Right lobe of liver (tissue), 6 donors: ENCODE results near the gene INPP5A. TPM values are rescaled to one million over a fixed set of nuclear protein-coding genes. Genes with fewer than 3 reads are reported as not detected.

Source experiments
- ATAC-seq, 4 donors: fragments of 200-7000 bp; cut with Tn5 transposase; one replicate each; pipeline ENCODE4 v1.9.1; 2020; ENCODE audit warnings: mild to moderate bottlenecking in 4 of 4, moderate library complexity in 4 of 4
- DNase-seq, 3 donors: peaks; one replicate each; pipeline ENCODE4 v3.0.0-alpha.2; 2020
- H3K27ac ChIP-seq, 3 donors: fragments of 200-600 bp; one replicate each; pipeline ENCODE4 v1.8.0; 2022
- H3K27me3 ChIP-seq, 2 donors: fragments of 200-600 bp; one replicate each; pipeline ENCODE4 v1.8.0; 2022
- H3K36me3 ChIP-seq, 4 donors: fragments of 200-600 bp; sonication (generic) in 1 of 4; one replicate each; pipeline versions ENCODE4 v1.5.1 to v1.8.0; 2017 to 2022; ENCODE audit warnings: control low read depth in 1 of 4
- H3K4me1 ChIP-seq, 4 donors: fragments of 200-600 bp; sonication (generic) in 1 of 4; one replicate each; pipeline versions ENCODE4 v1.5.1 to v1.8.0; 2017 to 2022; ENCODE audit warnings: control low read depth in 1 of 4
- H3K4me3 ChIP-seq, 3 donors: fragments of 200-600 bp; one replicate each; pipeline ENCODE4 v1.8.0; 2022
- H3K9me3 ChIP-seq, 4 donors: fragments of 200-600 bp; sonication (generic) in 1 of 4; one replicate each; pipeline versions ENCODE4 v1.5.1 to v1.8.0; 2017 to 2022; ENCODE audit warnings: control low read depth in 1 of 4
- POLR2A ChIP-seq: fragments of 450-650 bp; IDR thresholded peaks from one replicate; pipeline ENCODE4 v1.6.1; 2017; ENCODE audit warnings: antibody characterized with exemption, mild to moderate bottlenecking
- WGBS: methylation state at CpG from one replicate; pipeline ENCODE4 v1.1.6; 2018; ENCODE audit warnings: low coverage, low lambda C conversion rate; ENCODE audit not compliant: insufficient coverage; ENCODE audit errors: missing lambda C conversion rate; 5-methylcytosine and 5-hydroxymethylcytosine counted together
- intact Hi-C, 2 donors: fragments of 100-400 bp; cut with DNase I; formaldehyde crosslinking; loops; one replicate each; pipeline versions ENCODE4 v1.11.2 to v1.14.1; 2022
- total RNA-seq, 6 experiments: library from RNA; depleted of rRNA in 2 of 6; stranded (reverse); fragments of >200 nt in 2 of 6; fragmentation: NEBNext Ultra II Directional in 3 of 6; extraction: Animal tissue kit (Norgen Biotek cat#: 25700) in 3 of 6; gene quantifications; one replicate each; pipeline versions ENCODE4 v1.1.0 to v1.2.4, GENCODE V29; 2016 to 2023
- TF ChIP-seq, protein P1 (sequence below), 4 donors: fragments of 200-600 bp in 3 of 4; fragments of 450-650 bp in 1 of 4; IDR thresholded peaks; one replicate each; pipeline versions ENCODE4 v1.5.1 to v1.8.0; 2016 to 2022; ENCODE audit warnings: antibody characterized with exemption in 4 of 4, mild to moderate bottlenecking in 2 of 4
- donor health status: DM: no; HTN: yes; CAD: no.
- donor health status: DM: no; HTN: no; CAD: no.
- donor health status: DM: no; HTN: no; CAD: no.
- donor health status: DM: no; HTN: yes; CAD: no.
- donor health status: DM: no; HTN: yes; CAD: no.

The INPP5A gene
- total RNA-seq, 6 experiments from 2014 or later = 12.5 to 24.6 (median 16.9) TPM

DNA sequence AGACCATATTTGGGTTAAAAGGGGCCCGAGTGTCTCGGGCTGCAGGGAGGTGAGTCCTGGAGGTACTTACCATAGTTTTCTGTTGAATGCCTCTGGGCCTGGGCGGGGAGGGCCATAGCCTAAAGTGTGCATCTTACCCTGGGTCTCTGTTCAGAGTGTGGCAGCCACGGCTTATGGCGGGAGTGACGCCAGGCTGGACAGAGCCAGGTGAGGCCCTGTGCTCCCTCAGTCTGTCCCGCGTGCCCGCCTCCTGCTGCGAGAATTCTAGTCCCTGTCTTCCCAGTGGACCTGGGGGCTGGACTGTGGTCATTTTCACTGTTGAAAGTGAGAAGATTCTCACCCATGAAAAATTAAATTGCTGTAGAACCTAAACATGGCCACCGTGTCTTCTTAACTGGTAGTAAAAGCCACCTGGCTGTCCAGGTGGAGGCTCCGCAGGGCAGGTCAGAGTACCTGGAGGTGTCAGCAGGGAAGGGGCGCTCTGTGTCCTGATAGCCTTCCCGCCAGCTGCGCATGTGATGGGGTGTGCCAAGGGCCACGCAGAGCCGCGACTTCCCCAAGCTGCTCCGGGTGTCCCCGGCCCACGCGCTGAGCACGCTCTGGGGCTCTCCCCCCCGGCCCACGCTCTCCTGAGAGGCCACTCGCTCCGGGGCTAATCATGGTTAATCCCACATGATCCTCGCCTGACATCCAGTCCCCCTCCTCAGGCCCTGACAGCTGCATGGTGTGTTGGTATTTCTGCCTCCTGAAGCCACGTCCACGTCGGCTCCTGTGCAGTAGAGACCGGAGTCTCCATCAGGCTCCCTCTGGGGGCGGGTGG lies 20.3 kb downstream of the INPP5A start:
- H3K27ac ChIP-seq = no peak overlapping the region
- WGBS = 96% methylated on average over 10 of the region's 33 CpGs
- H3K36me3 ChIP-seq = no peaks in the 10 kb centered on the region
- H3K27me3 ChIP-seq = no peaks in the 10 kb centered on the region
- ATAC-seq (no peak), DNase-seq (peak in 1 of 3 donors; percentile 50)
- intact Hi-C loops = no loop called here
- H3K9me3 ChIP-seq = no peaks in the 10 kb centered on the region
- TF ChIP-seq POLR2A = no peak
- TF ChIP-seq, protein P1, sequence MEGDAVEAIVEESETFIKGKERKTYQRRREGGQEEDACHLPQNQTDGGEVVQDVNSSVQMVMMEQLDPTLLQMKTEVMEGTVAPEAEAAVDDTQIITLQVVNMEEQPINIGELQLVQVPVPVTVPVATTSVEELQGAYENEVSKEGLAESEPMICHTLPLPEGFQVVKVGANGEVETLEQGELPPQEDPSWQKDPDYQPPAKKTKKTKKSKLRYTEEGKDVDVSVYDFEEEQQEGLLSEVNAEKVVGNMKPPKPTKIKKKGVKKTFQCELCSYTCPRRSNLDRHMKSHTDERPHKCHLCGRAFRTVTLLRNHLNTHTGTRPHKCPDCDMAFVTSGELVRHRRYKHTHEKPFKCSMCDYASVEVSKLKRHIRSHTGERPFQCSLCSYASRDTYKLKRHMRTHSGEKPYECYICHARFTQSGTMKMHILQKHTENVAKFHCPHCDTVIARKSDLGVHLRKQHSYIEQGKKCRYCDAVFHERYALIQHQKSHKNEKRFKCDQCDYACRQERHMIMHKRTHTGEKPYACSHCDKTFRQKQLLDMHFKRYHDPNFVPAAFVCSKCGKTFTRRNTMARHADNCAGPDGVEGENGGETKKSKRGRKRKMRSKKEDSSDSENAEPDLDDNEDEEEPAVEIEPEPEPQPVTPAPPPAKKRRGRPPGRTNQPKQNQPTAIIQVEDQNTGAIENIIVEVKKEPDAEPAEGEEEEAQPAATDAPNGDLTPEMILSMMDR (IDR thresholded peaks at IDR 0.05) = no peak
- no peak overlapping the region for H3K4me3 ChIP-seq
- peaks cover 0 to 9% (median 0%) of the 10 kb centered on the region in 4 donors for H3K4me1 ChIP-seq

DNA sequence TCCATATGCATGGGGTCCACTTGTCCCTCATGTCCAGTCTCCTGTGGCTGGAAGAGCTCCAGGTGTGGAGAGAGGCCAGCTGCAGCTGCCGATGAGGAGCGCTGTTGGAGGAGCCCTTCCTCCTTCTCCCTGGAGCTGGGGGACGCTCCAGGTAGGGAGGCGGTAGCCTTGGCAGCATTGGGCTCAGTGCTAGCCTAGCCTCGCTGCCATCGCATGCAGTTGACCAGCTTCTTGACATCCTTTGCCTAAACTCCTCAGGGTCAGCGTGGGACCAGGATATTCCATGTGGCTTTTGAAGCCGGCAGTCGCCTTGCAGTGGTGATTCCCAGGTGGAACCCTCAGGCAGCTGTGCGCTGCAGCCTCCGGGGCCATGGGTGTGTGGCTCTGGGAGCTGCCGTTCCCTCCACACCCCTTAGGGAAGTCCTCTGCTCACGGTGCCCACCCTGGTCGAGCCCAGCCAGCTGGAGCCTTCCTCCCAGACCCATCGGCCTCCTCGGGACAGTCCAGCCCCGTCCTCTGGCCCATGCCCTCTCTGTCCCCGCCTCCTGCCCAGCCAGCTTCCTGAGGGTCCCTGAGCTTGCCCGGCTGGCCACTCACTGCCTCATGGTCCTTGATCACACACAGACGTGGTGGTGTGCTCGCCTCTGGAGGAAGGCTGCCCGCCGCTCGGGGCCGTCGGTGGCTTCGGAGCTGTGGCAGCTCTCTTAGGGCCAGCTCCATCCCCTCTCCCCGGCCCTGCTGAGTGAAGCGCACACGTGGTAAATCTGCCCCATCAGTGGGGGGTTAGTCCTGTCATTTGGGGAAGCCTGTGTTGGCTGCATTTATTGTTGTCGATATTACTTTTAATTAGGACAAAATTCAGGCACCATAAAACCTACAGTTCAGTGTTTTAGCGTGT lies 21.2 kb downstream of the INPP5A start:
- Histone ChIP-seq H3K27ac (no peak overlapping the region), H3K27me3 (no peaks in the 10 kb centered on the region), H3K4me1 (peaks cover 0 to 9% (median 0%) of the 10 kb centered on the region in 4 donors), H3K4me3 (no peak overlapping the region), H3K9me3 (no peaks in the 10 kb centered on the region), H3K36me3 (no peaks in the 10 kb centered on the region)
- ATAC-seq (no peak), DNase-seq (peak in 1 of 3 donors; percentile 48)
- TF ChIP-seq, protein P1 (IDR thresholded peaks at IDR 0.05) = no peak
- TF ChIP-seq POLR2A = no peak
- intact Hi-C loops = no loop called here
- 77% methylated on average over 3 of the region's 32 CpGs for WGBS

DNA sequence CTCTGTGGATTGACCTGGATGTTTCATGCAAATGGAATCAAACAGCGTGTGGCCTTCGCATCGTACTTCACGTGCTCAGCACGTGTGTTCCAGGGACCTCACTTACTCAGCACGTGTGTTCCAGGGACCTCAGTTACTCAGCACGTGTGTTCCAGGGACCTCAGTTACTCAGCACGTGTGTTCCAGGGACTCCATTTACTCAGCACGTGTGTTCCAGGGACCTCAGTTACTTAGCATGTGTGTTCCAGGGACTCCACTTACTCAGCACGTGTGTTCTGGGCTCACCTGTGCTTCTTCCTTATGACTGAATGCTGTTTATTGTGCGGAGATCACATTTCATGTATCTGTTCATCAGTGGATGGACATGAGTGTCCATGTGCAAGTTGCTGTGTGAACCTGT lies 22.0 kb downstream of the INPP5A start:
- Histone ChIP-seq H3K27me3 (no peaks in the 10 kb centered on the region), H3K4me3 (no peak overlapping the region), H3K4me1 (peaks cover 0 to 5% (median 0%) of the 10 kb centered on the region in 4 donors), H3K9me3 (no peaks in the 10 kb centered on the region), H3K36me3 (no peaks in the 10 kb centered on the region), H3K27ac (no peak overlapping the region)
- intact Hi-C loops = no loop called here
- no peak for TF ChIP-seq POLR2A
- TF ChIP-seq, protein P1 (IDR thresholded peaks at IDR 0.05) = no peak
- ATAC-seq (no peak), DNase-seq (no peak)
- 86% methylated on average over 9 of the region's 11 CpGs for WGBS

DNA sequence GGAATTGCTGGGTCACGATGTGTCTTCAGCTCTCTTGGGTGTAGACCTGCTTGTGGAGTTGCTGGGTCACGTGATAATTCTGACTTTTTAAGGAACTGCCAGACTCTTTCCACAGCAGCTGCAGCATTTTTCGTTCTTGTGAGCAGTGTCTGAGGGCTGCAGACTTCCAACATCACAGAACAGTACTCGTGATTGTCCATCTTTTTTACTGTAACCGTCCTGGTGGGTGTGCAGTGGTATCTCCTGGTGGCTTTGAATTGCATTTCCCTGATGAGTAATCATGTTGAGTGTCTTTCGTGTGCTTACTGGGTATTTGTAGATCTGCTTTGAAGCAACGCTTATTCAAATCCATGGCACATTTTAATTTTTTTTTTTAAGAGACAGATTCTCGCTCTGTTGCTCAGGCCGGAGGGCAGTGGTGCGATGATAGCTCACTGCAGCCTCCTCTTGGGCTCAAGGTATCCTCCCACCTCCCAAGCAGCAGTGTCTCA lies 22.7 kb downstream of the INPP5A start:
- H3K27ac ChIP-seq = no peak overlapping the region
- intact Hi-C loops = no loop called here
- ATAC-seq (peak in 2 of 4 donors; percentile 31 to 43), DNase-seq (no peak)
- WGBS = 61% methylated on average over 8 of the region's 10 CpGs
- H3K36me3 ChIP-seq = no peaks in the 10 kb centered on the region
- TF ChIP-seq, protein P1 (IDR thresholded peaks at IDR 0.05) = no peak
- TF ChIP-seq POLR2A = no peak
- no peaks in the 10 kb centered on the region for H3K9me3 ChIP-seq
- H3K4me3 ChIP-seq = no peak overlapping the region
- no peaks in the 10 kb centered on the region for H3K27me3 ChIP-seq
- H3K4me1 ChIP-seq = peaks cover 0 to 5% (median 0%) of the 10 kb centered on the region in 4 donors
